ENCODE data around the gene SLC43A2. TPM values are rescaled to one million over a fixed set of nuclear protein-coding genes. Genes with fewer than 3 reads are reported as not detected.

Gene SLC43A2
- total RNA-seq, 1 donor from 2014 or later = 71.4 TPM

DNA sequence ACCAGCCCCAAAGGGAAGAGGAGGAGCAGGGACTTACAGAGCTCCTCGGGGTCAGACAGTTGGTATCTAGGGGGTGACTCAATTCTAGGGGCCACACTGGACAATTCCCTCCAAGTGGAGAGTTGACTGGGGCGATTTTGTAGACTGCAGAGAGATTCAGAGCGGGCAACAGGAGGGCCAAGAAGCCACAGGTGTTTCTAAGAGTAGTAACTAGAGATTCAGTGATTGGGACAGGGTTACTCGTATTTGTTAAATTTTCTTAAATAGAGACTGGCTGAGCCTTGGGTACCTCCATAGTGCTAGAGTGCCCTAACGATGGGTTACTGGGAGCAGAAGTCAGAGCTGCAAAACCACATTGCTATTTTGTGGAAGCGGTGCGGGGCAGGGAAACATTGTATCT lies 109.0 kb downstream of the SLC43A2 start:
- Mint-ChIP-seq H3K4me3 (ENCODE audit: unreplicated experiment) (peak overlapping the region; percentile 6), H3K36me3 (ENCODE audit: low read depth, unreplicated experiment) (peaks cover 48% of the 10 kb centered on the region), H3K27me3 (ENCODE audit: unreplicated experiment) (peaks cover 4% of the 10 kb centered on the region), H3K4me1 (ENCODE audit: unreplicated experiment) (peaks cover 41% of the 10 kb centered on the region), H3K9me3 (ENCODE audit: unreplicated experiment) (no peaks in the 10 kb centered on the region), H3K27ac (ENCODE audit: unreplicated experiment) (peak overlapping the region; percentile 84)
- no peak for DNase-seq (ENCODE audit: low spot score)
- TF ChIP-seq, protein P1, sequence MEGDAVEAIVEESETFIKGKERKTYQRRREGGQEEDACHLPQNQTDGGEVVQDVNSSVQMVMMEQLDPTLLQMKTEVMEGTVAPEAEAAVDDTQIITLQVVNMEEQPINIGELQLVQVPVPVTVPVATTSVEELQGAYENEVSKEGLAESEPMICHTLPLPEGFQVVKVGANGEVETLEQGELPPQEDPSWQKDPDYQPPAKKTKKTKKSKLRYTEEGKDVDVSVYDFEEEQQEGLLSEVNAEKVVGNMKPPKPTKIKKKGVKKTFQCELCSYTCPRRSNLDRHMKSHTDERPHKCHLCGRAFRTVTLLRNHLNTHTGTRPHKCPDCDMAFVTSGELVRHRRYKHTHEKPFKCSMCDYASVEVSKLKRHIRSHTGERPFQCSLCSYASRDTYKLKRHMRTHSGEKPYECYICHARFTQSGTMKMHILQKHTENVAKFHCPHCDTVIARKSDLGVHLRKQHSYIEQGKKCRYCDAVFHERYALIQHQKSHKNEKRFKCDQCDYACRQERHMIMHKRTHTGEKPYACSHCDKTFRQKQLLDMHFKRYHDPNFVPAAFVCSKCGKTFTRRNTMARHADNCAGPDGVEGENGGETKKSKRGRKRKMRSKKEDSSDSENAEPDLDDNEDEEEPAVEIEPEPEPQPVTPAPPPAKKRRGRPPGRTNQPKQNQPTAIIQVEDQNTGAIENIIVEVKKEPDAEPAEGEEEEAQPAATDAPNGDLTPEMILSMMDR (IDR thresholded peaks at IDR 0.05; ENCODE audit: unreplicated experiment) = no peak

Other genes starting within 250 kb of the SLC43A2 start
- 820 TPM for gene YWHAE, start 228.6 kb downstream of the SLC43A2 start, total RNA-seq (ENCODE audit: unreplicated experiment)
- gene CRK, start 172.6 kb downstream of the SLC43A2 start, total RNA-seq (ENCODE audit: unreplicated experiment) = 119 TPM
- gene MYO1C, start 136.1 kb downstream of the SLC43A2 start, total RNA-seq (ENCODE audit: unreplicated experiment) = 117 TPM
- gene INPP5K, start 112.2 kb downstream of the SLC43A2 start, total RNA-seq (ENCODE audit: unreplicated experiment) = 40.9 TPM
- gene PITPNA, start 66.0 kb downstream of the SLC43A2 start, total RNA-seq (ENCODE audit: unreplicated experiment) = 215 TPM
- gene SCARF1, start 16.9 kb upstream of the SLC43A2 start, total RNA-seq (ENCODE audit: unreplicated experiment) = 289 TPM
- gene RILP, start 21.0 kb upstream of the SLC43A2 start, total RNA-seq (ENCODE audit: unreplicated experiment) = 14.2 TPM
- gene PRPF8, start 56.0 kb upstream of the SLC43A2 start, total RNA-seq (ENCODE audit: unreplicated experiment) = 295 TPM
- 4.4 TPM for gene TLCD2, start 81.5 kb upstream of the SLC43A2 start, total RNA-seq (ENCODE audit: unreplicated experiment)
- 20.0 TPM for gene WDR81, start 95.9 kb upstream of the SLC43A2 start, total RNA-seq (ENCODE audit: unreplicated experiment)
- gene SERPINF2, start 114.0 kb upstream of the SLC43A2 start, total RNA-seq (ENCODE audit: unreplicated experiment) = 0.56 TPM
- 0.77 TPM for gene SERPINF1, start 133.2 kb upstream of the SLC43A2 start, total RNA-seq (ENCODE audit: unreplicated experiment)
- 19.3 TPM for gene SMYD4, start 201.1 kb upstream of the SLC43A2 start, total RNA-seq (ENCODE audit: unreplicated experiment)
- gene RPA1, start 201.2 kb upstream of the SLC43A2 start, total RNA-seq (ENCODE audit: unreplicated experiment) = 105 TPM

All from endothelial cell (in vitro differentiated cells).